Left lung (tissue), 10 donors: ENCODE measurements around the gene IL1R1. TPM values are rescaled to one million over a fixed set of nuclear protein-coding genes. Genes with fewer than 3 reads are reported as not detected.

Source experiments
- ATAC-seq: fragments of 200-7000 bp; cut with Tn5 transposase; one replicate; pipeline ENCODE4 v1.9.1; 2020; ENCODE audit warnings: moderate library complexity
- DNase-seq, 4 donors: peaks; one replicate each; pipeline ENCODE4 v3.0.0-alpha.2; 2013 to 2020
- H3K27ac ChIP-seq, 2 donors: fragments of 200-600 bp; sonication (generic) in 1 of 2; one replicate each; pipeline versions ENCODE4 v1.5.0 to v1.8.0; 2020 to 2021
- H3K27me3 ChIP-seq, 2 donors: fragments of 200-600 bp; sonication (generic) in 1 of 2; one replicate each; pipeline versions ENCODE4 v1.5.0 to v1.8.0; 2020 to 2021
- H3K36me3 ChIP-seq, 2 donors: fragments of 200-600 bp; sonication (generic) in 1 of 2; one replicate each; pipeline versions ENCODE4 v1.5.0 to v1.8.0; 2020 to 2021
- H3K4me1 ChIP-seq, 2 donors: fragments of 200-600 bp; one replicate each; pipeline ENCODE4 v1.8.0; 2021
- H3K4me3 ChIP-seq, 2 donors: fragments of 200-600 bp; sonication (generic) in 1 of 2; one replicate each; pipeline versions ENCODE4 v1.5.0 to v1.8.0; 2020 to 2021; ENCODE audit warnings: mild to moderate bottlenecking in 1 of 2
- H3K9me3 ChIP-seq, 2 donors: fragments of 200-600 bp; sonication (generic) in 1 of 2; one replicate each; pipeline versions ENCODE4 v1.5.0 to v1.8.0; 2020 to 2021
- CTCF ChIP-seq, 2 donors: fragments of 200-600 bp; sonication (generic) in 1 of 2; IDR thresholded peaks; one replicate each; pipeline versions ENCODE4 v1.5.0 to v1.8.0; 2021; ENCODE audit warnings: antibody characterized with exemption in 2 of 2
- intact Hi-C, 2 donors: fragments of 100-400 bp; cut with DNase I; formaldehyde crosslinking; loops; one replicate each; pipeline versions ENCODE4 v1.11.2 to v1.14.2; 2022
- polyA plus RNA-seq, 6 donors: library from polyadenylated mRNA; unstranded; fragments of 120-200 nt; gene quantifications; one replicate each; pipeline ENCODE4 v1.2.1, GENCODE V29; 2013; ENCODE audit not compliant: insufficient read length in 6 of 6
- total RNA-seq, 2 donors: library from RNA; stranded (reverse); fragmentation: NEBNext Ultra II Directional; extraction: Animal tissue kit (Norgen Biotek cat#: 25700); gene quantifications; one replicate each; pipeline ENCODE4 v1.2.1, GENCODE V29; 2021
- donor health status: DM: no; HTN: yes; CAD: no.
- donor health status: DM: no; HTN: no; CAD: no.

IL1R1 gene
- total and polyA plus RNA-seq, 8 donors: 91.1 to 224 (median 112) TPM

DNA sequence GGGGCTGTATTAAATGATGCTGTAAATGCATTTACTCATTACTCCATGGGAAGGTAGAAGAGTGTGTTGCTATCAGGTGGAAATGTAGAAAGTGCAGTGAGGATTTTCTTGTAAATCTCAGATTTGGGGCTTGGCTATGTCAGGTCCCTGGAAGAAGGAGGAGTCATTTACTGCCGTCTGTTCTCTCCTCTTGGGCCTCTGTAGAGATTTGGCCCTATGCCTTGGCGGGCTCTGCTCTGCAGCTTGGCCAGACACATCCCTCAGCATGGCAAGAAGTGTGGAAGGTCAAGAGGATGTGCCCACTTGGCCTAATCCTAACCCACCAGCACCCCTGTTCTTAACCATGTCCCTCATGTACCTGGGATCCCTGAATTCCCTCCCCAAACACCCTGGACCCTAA, 6.7 kb downstream of the IL1R1 start:
- Histone ChIP-seq H3K36me3 (peaks cover 0 to 52% of the 10 kb centered on the region in 2 donors), H3K27me3 (no peaks in the 10 kb centered on the region), H3K27ac (peak overlapping the region in 1 of 2 donors; percentile 53), H3K9me3 (peaks cover 0 to 33% of the 10 kb centered on the region in 2 donors), H3K4me1 (peaks cover 7 to 78% of the 10 kb centered on the region in 2 donors), H3K4me3 (no peak overlapping the region)
- intact Hi-C loops: loop anchor here in 1 of 2 donors (10.0 kb wide), 1 partner anchor 124 kb away; no protein-coding TSS in a partner anchor
- no peak for TF ChIP-seq CTCF (IDR thresholded peaks at IDR 0.05)
- no peak for DNase-seq
- no peak for ATAC-seq

- Histone ChIP-seq H3K9me3 (peaks cover 0 to 31% of the 10 kb centered on the region in 2 donors), H3K27ac (peak overlapping the region; percentile 33 to 53), H3K36me3 (peaks cover 0 to 56% of the 10 kb centered on the region in 2 donors), H3K4me3 (no peak overlapping the region), H3K27me3 (no peaks in the 10 kb centered on the region), H3K4me1 (peaks cover 7 to 80% of the 10 kb centered on the region in 2 donors)
- ATAC-seq (no peak), DNase-seq (no peak)
- no peak for TF ChIP-seq CTCF (IDR thresholded peaks at IDR 0.05)
- intact Hi-C loops: loop anchor here in 1 of 2 donors (10.0 kb wide), 1 partner anchor 125 kb away; no protein-coding TSS in a partner anchor
Measured at GRCh38 chr2:102149644-102150455, 7.3 kb downstream of the IL1R1 start.

DNA sequence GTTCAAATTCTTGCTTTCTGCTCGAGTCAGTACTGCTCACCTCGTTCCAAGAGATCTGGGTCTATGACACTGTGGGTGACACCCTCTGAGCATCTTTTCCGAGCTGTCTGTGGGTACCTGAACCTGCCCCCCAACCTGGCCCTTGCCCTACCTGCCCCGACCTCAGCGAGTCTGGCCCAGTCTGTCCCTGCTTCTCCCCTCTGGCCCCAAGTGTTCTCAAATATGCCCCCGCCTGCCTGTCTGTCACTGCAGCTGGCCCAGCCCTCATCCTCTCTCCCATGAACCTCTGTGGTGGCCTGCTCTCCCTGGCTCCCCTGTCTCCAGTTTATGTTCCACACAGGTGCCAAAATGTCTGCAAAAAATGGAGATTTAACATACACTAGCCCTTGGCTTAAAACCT, 11.8 kb downstream of the IL1R1 start:
- ATAC-seq (no peak), DNase-seq (no peak)
- no peak overlapping the region for H3K4me3 ChIP-seq
- H3K9me3 ChIP-seq: no peaks in the 10 kb centered on the region
- intact Hi-C loops: no loop called here
- H3K36me3 ChIP-seq: peaks cover 0 to 76% of the 10 kb centered on the region in 2 donors
- H3K27me3 ChIP-seq: no peaks in the 10 kb centered on the region
- H3K4me1 ChIP-seq: peaks cover 17 to 75% of the 10 kb centered on the region in 2 donors
- peak overlapping the region; percentile 69 to 75 for H3K27ac ChIP-seq
- no peak for TF ChIP-seq CTCF (IDR thresholded peaks at IDR 0.05)

DNA sequence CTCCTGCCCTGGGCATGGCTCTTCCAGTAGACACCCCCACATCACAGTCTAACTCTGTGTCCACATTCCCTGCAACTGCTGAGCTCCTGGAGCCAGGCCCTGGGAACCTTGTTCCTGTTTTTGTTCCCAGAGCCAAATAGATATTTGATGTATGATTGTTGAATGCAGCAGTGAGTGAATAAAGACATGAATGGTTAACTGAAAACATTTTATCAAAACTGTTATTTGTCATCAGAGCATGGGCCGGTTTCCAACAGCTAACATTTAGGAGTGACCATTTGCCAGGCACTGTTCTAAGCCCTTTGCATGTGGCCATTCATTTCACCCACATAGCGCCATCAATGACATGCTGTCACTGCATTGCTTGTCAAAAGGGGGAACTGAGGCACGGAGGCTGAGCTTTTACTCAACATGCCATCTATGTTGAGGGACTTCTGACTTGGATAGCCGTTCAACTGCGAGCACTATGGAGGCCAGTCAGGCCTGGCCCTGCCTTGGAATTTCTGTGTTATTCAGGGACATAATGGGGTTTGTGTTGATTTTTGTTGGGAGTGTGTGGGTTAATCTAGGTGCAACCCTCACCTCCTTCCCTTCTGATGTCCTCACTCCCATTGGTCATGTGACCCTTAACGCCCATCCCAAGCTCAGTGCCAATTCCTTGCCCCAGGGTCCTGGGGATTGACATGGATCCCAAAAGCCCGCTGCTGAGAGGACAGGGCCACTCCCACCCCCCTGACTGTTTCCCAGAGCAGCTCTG, 12.6 kb downstream of the IL1R1 start:
- no peaks in the 10 kb centered on the region for H3K27me3 ChIP-seq
- ATAC-seq: no peak
- no peaks in the 10 kb centered on the region for H3K9me3 ChIP-seq
- no peak overlapping the region for H3K4me3 ChIP-seq
- DNase-seq: no peak
- H3K36me3 ChIP-seq: peaks cover 0 to 78% of the 10 kb centered on the region in 2 donors
- intact Hi-C loops: no loop called here
- peaks cover 10 to 68% of the 10 kb centered on the region in 2 donors for H3K4me1 ChIP-seq
- TF ChIP-seq CTCF (IDR thresholded peaks at IDR 0.05): no peak
- peak overlapping the region; percentile 69 to 75 for H3K27ac ChIP-seq
